H9 (cell line): Measurements from ENCODE around the gene DSC1. TPM values are rescaled to one million over a fixed set of nuclear protein-coding genes. Genes with fewer than 3 reads are reported as not detected.
A peak's percentile ranks its signal among the peaks of the same experiment; 100 is the strongest.

Experiments
- DNase-seq: peaks from one replicate; pipeline ENCODE4 v3.0.0-alpha.2; 2017
- H2AFZ ChIP-seq: one replicate; pipeline ENCODE4 v1.6.1; 2013; ENCODE audit warnings: mild to moderate bottlenecking, low read length, control low read depth, moderate library complexity
- H2AK5ac ChIP-seq: 2 replicates; pipeline ENCODE4 v1.6.1; 2013; ENCODE audit warnings: low read length, control low read depth, mixed read lengths; ENCODE audit not compliant: insufficient read length
- H2BK120ac ChIP-seq: one replicate; pipeline ENCODE4 v1.6.1; 2013; ENCODE audit warnings: low read depth, mild to moderate bottlenecking, low read length, control low read depth, inconsistent platforms; ENCODE audit not compliant: poor library complexity, severe bottlenecking
- H2BK12ac ChIP-seq: 2 replicates; pipeline ENCODE4 v1.6.1; 2013; ENCODE audit warnings: low read length, control low read depth, mixed read lengths, low read depth; ENCODE audit not compliant: insufficient read length
- H2BK15ac ChIP-seq: 2 replicates; pipeline ENCODE4 v1.6.1; 2013; ENCODE audit warnings: low read depth, low read length, control low read depth
- H2BK20ac ChIP-seq: one replicate; pipeline ENCODE4 v1.6.1; 2013; ENCODE audit warnings: low read depth, mild to moderate bottlenecking, low read length, control low read depth, inconsistent platforms; ENCODE audit not compliant: poor library complexity, severe bottlenecking
- H2BK5ac ChIP-seq: 2 replicates; pipeline ENCODE4 v1.6.1; 2013; ENCODE audit warnings: low read length, control low read depth, mixed read lengths; ENCODE audit not compliant: insufficient read length
- H3K14ac ChIP-seq: 2 replicates; pipeline ENCODE4 v1.6.1; 2013; ENCODE audit warnings: low read length, control low read depth; ENCODE audit not compliant: insufficient read depth
- H3K18ac ChIP-seq: 2 replicates; pipeline ENCODE4 v1.6.1; 2013; ENCODE audit warnings: low read depth, mild to moderate bottlenecking, mixed read lengths, low read length, control low read depth; ENCODE audit not compliant: insufficient read length
- H3K23ac ChIP-seq: 2 replicates; pipeline ENCODE4 v1.6.1; 2013; ENCODE audit warnings: low read length, control low read depth, mixed read lengths, low read depth; ENCODE audit not compliant: insufficient read length
- H3K23me2 ChIP-seq: 2 replicates; pipeline ENCODE4 v1.6.1; 2013; ENCODE audit warnings: low read depth, mild to moderate bottlenecking, mixed read lengths, low read length, control low read depth; ENCODE audit not compliant: insufficient read length, poor library complexity, severe bottlenecking
- H3K27ac ChIP-seq: 2 replicates; pipeline ENCODE4 v1.5.1; 2013; ENCODE audit warnings: low read length, control low read depth, mixed read lengths, low read depth; ENCODE audit not compliant: insufficient read length
- H3K27me3 ChIP-seq: 2 replicates; pipeline ENCODE4 v1.6.1; 2013; ENCODE audit warnings: low read length, control low read depth, inconsistent platforms; ENCODE audit not compliant: insufficient read depth
- H3K4ac ChIP-seq: 2 replicates; pipeline ENCODE4 v1.6.1; 2013; ENCODE audit warnings: low read depth, mild to moderate bottlenecking, control low read depth, inconsistent platforms, low read length, moderate library complexity
- H3K4me1 ChIP-seq: 2 replicates; pipeline ENCODE4 v1.6.1; 2013; ENCODE audit warnings: low read length, control low read depth, inconsistent platforms; ENCODE audit not compliant: insufficient read depth
- H3K4me2 ChIP-seq: 2 replicates; pipeline ENCODE4 v1.6.1; 2013; ENCODE audit warnings: low read length, control low read depth, mixed read lengths; ENCODE audit not compliant: insufficient read length, insufficient read depth
- H3K56ac ChIP-seq: 2 replicates; pipeline ENCODE4 v1.6.1; 2013; ENCODE audit warnings: low read depth, mild to moderate bottlenecking, mixed read lengths, low read length, control low read depth; ENCODE audit not compliant: insufficient read length
- H3K79me1 ChIP-seq: 2 replicates; pipeline ENCODE4 v1.6.1; 2013; ENCODE audit warnings: low read depth, mild to moderate bottlenecking, moderate library complexity, low read length, control low read depth, inconsistent platforms; ENCODE audit not compliant: insufficient read depth, poor library complexity, severe bottlenecking
- H3K79me2 ChIP-seq: 2 replicates; pipeline ENCODE4 v1.6.1; 2013; ENCODE audit warnings: low read length, control low read depth, inconsistent platforms; ENCODE audit not compliant: insufficient read depth
- H3K9ac ChIP-seq: 2 replicates; pipeline ENCODE4 v1.6.1; 2013; ENCODE audit warnings: low read length, control low read depth, mixed read lengths; ENCODE audit not compliant: insufficient read length; ENCODE audit errors: extremely low read depth
- H3K9me3 ChIP-seq: one replicate; pipeline ENCODE4 v1.6.1; 2013; ENCODE audit warnings: low read depth, low read length, inconsistent platforms; ENCODE audit not compliant: control insufficient read depth
- H3T11ph ChIP-seq: one replicate; pipeline ENCODE4 v1.6.1; 2013; ENCODE audit warnings: mild to moderate bottlenecking, low read length, control low read depth, inconsistent platforms
- H4K20me1 ChIP-seq: one replicate; pipeline ENCODE4 v1.6.1; 2013; ENCODE audit not compliant: control insufficient read depth, insufficient read length, insufficient read depth
- H4K5ac ChIP-seq: 2 replicates; pipeline ENCODE4 v1.6.1; 2013; ENCODE audit warnings: low read depth, mild to moderate bottlenecking, mixed read lengths, low read length, control low read depth; ENCODE audit not compliant: insufficient read length
- H4K8ac ChIP-seq: replicated peaks from 2 replicates; pipeline ENCODE4 v1.6.1; 2013; ENCODE audit warnings: low read length, control low read depth, mixed read lengths, low read depth; ENCODE audit not compliant: insufficient read length
- H4K91ac ChIP-seq: 2 replicates; pipeline ENCODE4 v1.6.1; 2013; ENCODE audit warnings: low read depth, mild to moderate bottlenecking, moderate library complexity, mixed read lengths, low read length, control low read depth; ENCODE audit not compliant: insufficient read length
- H3K27ac Mint-ChIP-seq, 3 experiments: 2 replicates in 2 of 3; 3 replicates in 1 of 3; pipeline ENCODE4 v1.8.0; 2020 to 2021; ENCODE audit warnings: mixed read lengths in 3 of 3, mild to moderate bottlenecking in 1 of 3, moderate library complexity in 1 of 3
- H3K27me3 Mint-ChIP-seq: 2 replicates; pipeline ENCODE4 v1.8.0; 2021; ENCODE audit warnings: low read depth, mild to moderate bottlenecking, moderate library complexity, mixed read lengths
- H3K36me3 Mint-ChIP-seq, 3 experiments: 2 replicates in 2 of 3; 3 replicates in 1 of 3; pipeline ENCODE4 v1.8.0; 2020 to 2021; ENCODE audit warnings: low read depth in 3 of 3, mixed read lengths in 3 of 3; ENCODE audit not compliant: insufficient read depth in 1 of 3
- H3K4me1 Mint-ChIP-seq, 2 experiments: 2 replicates each; pipeline ENCODE4 v1.8.0; 2020; ENCODE audit warnings: mixed read lengths in 2 of 2
- H3K4me3 Mint-ChIP-seq, 2 experiments: 2 replicates in 1 of 2; 3 replicates in 1 of 2; pipeline ENCODE4 v1.8.0; 2020 to 2021; ENCODE audit warnings: mild to moderate bottlenecking in 2 of 2, mixed read lengths in 2 of 2, moderate library complexity in 1 of 2
- H3K9me3 Mint-ChIP-seq, 2 experiments: 2 replicates in 1 of 2; 3 replicates in 1 of 2; pipeline ENCODE4 v1.8.0; 2020; ENCODE audit warnings: mild to moderate bottlenecking in 2 of 2, mixed read lengths in 2 of 2, moderate library complexity in 1 of 2
- WGBS: extraction: QIAGEN DNeasy Blood & Tissue Kit; methylation state at CpG from one replicate; pipeline ENCODE4 v1.1.7; 2013; ENCODE audit warnings: missing lambda C conversion rate, low lambda C conversion rate, mixed read lengths; ENCODE audit not compliant: insufficient read length; ENCODE audit errors: extremely low coverage; 5-methylcytosine and 5-hydroxymethylcytosine counted together
- total RNA-seq: library from RNA; stranded (reverse); gene quantifications from 2 replicates; pipeline ENCODE4 v1.2.1, GENCODE V29; 2021
- TF ChIP-seq, protein P1 (sequence below): fragments of 200-600 bp; sonication (generic); conservative IDR thresholded peaks from 3 replicates; pipeline ENCODE4 v1.8.0; 2021; ENCODE audit warnings: antibody characterized with exemption, mild to moderate bottlenecking

Gene DSC1
- total RNA-seq, 1 experiment from 2014 or later, result not detected

DNA sequence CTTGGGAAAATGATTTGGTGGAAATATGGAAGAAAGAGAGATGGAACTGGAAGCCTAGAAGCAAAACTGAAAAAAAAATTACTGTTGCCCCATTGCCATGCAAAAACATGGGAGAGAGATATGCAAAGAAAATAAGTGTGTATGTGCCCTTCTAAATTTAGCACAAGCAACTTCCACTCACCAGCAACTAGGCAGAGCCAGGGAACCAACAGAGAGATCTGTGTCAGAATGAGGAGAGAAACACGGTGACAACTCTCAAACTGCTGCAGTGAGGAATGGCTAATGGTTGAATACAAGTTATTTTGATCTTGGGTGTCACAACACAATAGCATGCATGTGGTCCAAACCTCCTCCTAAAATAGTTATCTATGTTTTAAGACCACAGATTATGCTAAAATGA, 71.3 kb downstream of the DSC1 start:
- no peak overlapping the region for H2BK120ac ChIP-seq
- H2BK15ac ChIP-seq, result no peak overlapping the region
- H3K23ac ChIP-seq, result no peak overlapping the region
- no peak overlapping the region for H3K56ac ChIP-seq
- TF ChIP-seq, protein P1, sequence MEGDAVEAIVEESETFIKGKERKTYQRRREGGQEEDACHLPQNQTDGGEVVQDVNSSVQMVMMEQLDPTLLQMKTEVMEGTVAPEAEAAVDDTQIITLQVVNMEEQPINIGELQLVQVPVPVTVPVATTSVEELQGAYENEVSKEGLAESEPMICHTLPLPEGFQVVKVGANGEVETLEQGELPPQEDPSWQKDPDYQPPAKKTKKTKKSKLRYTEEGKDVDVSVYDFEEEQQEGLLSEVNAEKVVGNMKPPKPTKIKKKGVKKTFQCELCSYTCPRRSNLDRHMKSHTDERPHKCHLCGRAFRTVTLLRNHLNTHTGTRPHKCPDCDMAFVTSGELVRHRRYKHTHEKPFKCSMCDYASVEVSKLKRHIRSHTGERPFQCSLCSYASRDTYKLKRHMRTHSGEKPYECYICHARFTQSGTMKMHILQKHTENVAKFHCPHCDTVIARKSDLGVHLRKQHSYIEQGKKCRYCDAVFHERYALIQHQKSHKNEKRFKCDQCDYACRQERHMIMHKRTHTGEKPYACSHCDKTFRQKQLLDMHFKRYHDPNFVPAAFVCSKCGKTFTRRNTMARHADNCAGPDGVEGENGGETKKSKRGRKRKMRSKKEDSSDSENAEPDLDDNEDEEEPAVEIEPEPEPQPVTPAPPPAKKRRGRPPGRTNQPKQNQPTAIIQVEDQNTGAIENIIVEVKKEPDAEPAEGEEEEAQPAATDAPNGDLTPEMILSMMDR, result no peak
- H3K36me3 Mint-ChIP-seq, result peaks cover 16 to 56% (median 47%) of the 10 kb centered on the region in 3 experiments
- WGBS, result no CpG with 5 or more reads among the region's 1 CpG
- no peaks in the 10 kb centered on the region for H3K23me2 ChIP-seq
- no peak overlapping the region for H3K27ac ChIP-seq
- H3K4me1 ChIP-seq, result no peaks in the 10 kb centered on the region
- H2BK12ac ChIP-seq, result no peak overlapping the region
- no peak overlapping the region for H4K91ac ChIP-seq
- H3K14ac ChIP-seq, result no peak overlapping the region
- no peak overlapping the region for H3K4ac ChIP-seq
- no peak overlapping the region for H2BK20ac ChIP-seq
- H3K27me3 ChIP-seq, result no peaks in the 10 kb centered on the region
- no peaks in the 10 kb centered on the region for H4K20me1 ChIP-seq
- peaks cover 9 to 12% of the 10 kb centered on the region in 2 experiments for H3K4me1 Mint-ChIP-seq
- no peak overlapping the region for H3T11ph ChIP-seq
- no peaks in the 10 kb centered on the region for H3K27me3 Mint-ChIP-seq
- peak overlapping the region in 1 of 3 experiments; percentile 49; a peak in 3 of 7 replicates for H3K27ac Mint-ChIP-seq
- H4K5ac ChIP-seq, result no peak overlapping the region
- H2BK5ac ChIP-seq, result no peak overlapping the region
- peaks cover 2% of the 10 kb centered on the region; the same call in 1 of the 2 replicates for H3K79me2 ChIP-seq
- H2AFZ ChIP-seq, result no peak overlapping the region
- no peaks in the 10 kb centered on the region for H3K79me1 ChIP-seq
- H3K9me3 Mint-ChIP-seq, result peaks cover 0 to 4% of the 10 kb centered on the region in 2 experiments; a peak in 1 of 5 replicates
- no peak overlapping the region for H3K9ac ChIP-seq
- H3K18ac ChIP-seq, result no peak overlapping the region
- no peaks in the 10 kb centered on the region for H3K9me3 ChIP-seq
- H3K4me3 Mint-ChIP-seq, result no peak overlapping the region
- no peak overlapping the region for H2AK5ac ChIP-seq
- no peak overlapping the region for H4K8ac ChIP-seq
- no peak for DNase-seq
- H3K4me2 ChIP-seq, result no peak overlapping the region
